DND-41 (cell line): ENCODE data around the gene SLC8A2.

Experiments
- ATAC-seq: fragments of 200-7000 bp; cut with Tn5 transposase; 3 replicates; pipeline ENCODE4 v1.9.1; 2021; ENCODE audit warnings: low read depth; ENCODE audit not compliant: insufficient read depth
- DNase-seq: peaks from one replicate; pipeline ENCODE4 v3.0.0-alpha.2; 2020
- H2AFZ ChIP-seq: 2 replicates; pipeline ENCODE4 v1.6.0; 2012; ENCODE audit warnings: low read depth, low read length
- H3K27ac ChIP-seq: 2 replicates; pipeline ENCODE4 v1.5.1; 2012; ENCODE audit warnings: low read length, inconsistent platforms
- H3K27me3 ChIP-seq: fragments of 200-600 bp; sonication (generic); 2 replicates; pipeline ENCODE4 v1.6.0; 2012; ENCODE audit warnings: low read length, mild to moderate bottlenecking, inconsistent platforms; ENCODE audit not compliant: insufficient read depth, poor library complexity
- H3K36me3 ChIP-seq: 2 replicates; pipeline ENCODE4 v1.5.1; 2012; ENCODE audit warnings: low read length, inconsistent platforms; ENCODE audit not compliant: insufficient read depth
- H3K4me1 ChIP-seq: 2 replicates; pipeline ENCODE4 v1.5.1; 2012; ENCODE audit warnings: mild to moderate bottlenecking, low read length; ENCODE audit not compliant: insufficient read depth
- H3K4me2 ChIP-seq: 2 replicates; pipeline ENCODE4 v1.6.0; 2012; ENCODE audit warnings: mild to moderate bottlenecking, moderate library complexity, low read length, inconsistent platforms; ENCODE audit not compliant: insufficient read depth
- H3K4me3 ChIP-seq, 2 experiments: fragments of 200-600 bp in 1 of 2; shearing (Covaris generic) in 1 of 2; 2 replicates each; pipeline ENCODE4 v1.5.1; 2012 to 2016; ENCODE audit warnings: inconsistent platforms in 2 of 2, low read length in 2 of 2, mild to moderate bottlenecking in 2 of 2, low read depth in 1 of 2, moderate library complexity in 1 of 2
- H3K79me2 ChIP-seq: 2 replicates; pipeline ENCODE4 v1.6.0; 2012; ENCODE audit warnings: low read length, inconsistent platforms; ENCODE audit not compliant: insufficient read depth
- H3K9ac ChIP-seq: 2 replicates; pipeline ENCODE4 v1.6.0; 2012; ENCODE audit warnings: low read depth, mild to moderate bottlenecking, inconsistent platforms, low read length, moderate library complexity
- H3K9me3 ChIP-seq: 2 replicates; pipeline ENCODE4 v1.5.1; 2012; ENCODE audit warnings: low read length, moderate library complexity, mild to moderate bottlenecking, inconsistent platforms; ENCODE audit not compliant: insufficient read depth, severe bottlenecking
- H4K20me1 ChIP-seq: 2 replicates; pipeline ENCODE4 v1.6.0; 2012; ENCODE audit warnings: low read length; ENCODE audit not compliant: insufficient read depth
- EZH2 ChIP-seq: IDR thresholded peaks from 3 replicates; pipeline ENCODE4 v1.6.1; 2012; ENCODE audit warnings: borderline replicate concordance, low read depth, mild to moderate bottlenecking, moderate library complexity, low read length, inconsistent platforms; ENCODE audit not compliant: severe bottlenecking
- TF ChIP-seq, protein P1 (sequence below): IDR thresholded peaks from 2 replicates; pipeline ENCODE4 v1.5.1; 2012; ENCODE audit warnings: borderline replicate concordance, low read length, moderate library complexity, mild to moderate bottlenecking; ENCODE audit not compliant: poor library complexity, severe bottlenecking; ENCODE audit errors: extremely low read depth

SLC8A2 gene

GRCh38 chr19:47511681-47512080, 40.0 kb upstream of the SLC8A2 start:
- H3K4me2 ChIP-seq: peak overlapping the region; percentile 13; the same call in 1 of the 2 replicates
- H3K9ac ChIP-seq: no peak overlapping the region
- TF ChIP-seq EZH2: no peak
- TF ChIP-seq, protein P1, sequence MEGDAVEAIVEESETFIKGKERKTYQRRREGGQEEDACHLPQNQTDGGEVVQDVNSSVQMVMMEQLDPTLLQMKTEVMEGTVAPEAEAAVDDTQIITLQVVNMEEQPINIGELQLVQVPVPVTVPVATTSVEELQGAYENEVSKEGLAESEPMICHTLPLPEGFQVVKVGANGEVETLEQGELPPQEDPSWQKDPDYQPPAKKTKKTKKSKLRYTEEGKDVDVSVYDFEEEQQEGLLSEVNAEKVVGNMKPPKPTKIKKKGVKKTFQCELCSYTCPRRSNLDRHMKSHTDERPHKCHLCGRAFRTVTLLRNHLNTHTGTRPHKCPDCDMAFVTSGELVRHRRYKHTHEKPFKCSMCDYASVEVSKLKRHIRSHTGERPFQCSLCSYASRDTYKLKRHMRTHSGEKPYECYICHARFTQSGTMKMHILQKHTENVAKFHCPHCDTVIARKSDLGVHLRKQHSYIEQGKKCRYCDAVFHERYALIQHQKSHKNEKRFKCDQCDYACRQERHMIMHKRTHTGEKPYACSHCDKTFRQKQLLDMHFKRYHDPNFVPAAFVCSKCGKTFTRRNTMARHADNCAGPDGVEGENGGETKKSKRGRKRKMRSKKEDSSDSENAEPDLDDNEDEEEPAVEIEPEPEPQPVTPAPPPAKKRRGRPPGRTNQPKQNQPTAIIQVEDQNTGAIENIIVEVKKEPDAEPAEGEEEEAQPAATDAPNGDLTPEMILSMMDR: no peak
- peaks cover 75% of the 10 kb centered on the region for H4K20me1 ChIP-seq
- H3K4me3 ChIP-seq: no peak overlapping the region
- peaks cover 80% of the 10 kb centered on the region for H3K79me2 ChIP-seq
- no peak overlapping the region for H3K27ac ChIP-seq
- H3K27me3 ChIP-seq: no peaks in the 10 kb centered on the region
- H3K36me3 ChIP-seq: no peaks in the 10 kb centered on the region; the same call in 1 of the 2 replicates
- H3K9me3 ChIP-seq: no peaks in the 10 kb centered on the region
- DNase-seq (no peak), ATAC-seq (no peak)
- peaks cover 36% of the 10 kb centered on the region for H3K4me1 ChIP-seq
- H2AFZ ChIP-seq: no peak overlapping the region

GRCh38 chr19:47511128-47511517, 39.4 kb upstream of the SLC8A2 start:
- peaks cover 85% of the 10 kb centered on the region for H3K79me2 ChIP-seq
- no peak overlapping the region for H2AFZ ChIP-seq
- no peaks in the 10 kb centered on the region for H3K27me3 ChIP-seq
- DNase-seq (no peak), ATAC-seq (no peak)
- no peak overlapping the region for H3K4me3 ChIP-seq
- no peak for TF ChIP-seq EZH2
- TF ChIP-seq, protein P1: no peak
- no peak overlapping the region for H3K9ac ChIP-seq
- H3K4me2 ChIP-seq: no peak overlapping the region
- H3K36me3 ChIP-seq: no peaks in the 10 kb centered on the region; the same call in 1 of the 2 replicates
- peaks cover 81% of the 10 kb centered on the region for H4K20me1 ChIP-seq
- no peaks in the 10 kb centered on the region for H3K9me3 ChIP-seq
- H3K4me1 ChIP-seq: peaks cover 33% of the 10 kb centered on the region
- no peak overlapping the region for H3K27ac ChIP-seq

DNA sequence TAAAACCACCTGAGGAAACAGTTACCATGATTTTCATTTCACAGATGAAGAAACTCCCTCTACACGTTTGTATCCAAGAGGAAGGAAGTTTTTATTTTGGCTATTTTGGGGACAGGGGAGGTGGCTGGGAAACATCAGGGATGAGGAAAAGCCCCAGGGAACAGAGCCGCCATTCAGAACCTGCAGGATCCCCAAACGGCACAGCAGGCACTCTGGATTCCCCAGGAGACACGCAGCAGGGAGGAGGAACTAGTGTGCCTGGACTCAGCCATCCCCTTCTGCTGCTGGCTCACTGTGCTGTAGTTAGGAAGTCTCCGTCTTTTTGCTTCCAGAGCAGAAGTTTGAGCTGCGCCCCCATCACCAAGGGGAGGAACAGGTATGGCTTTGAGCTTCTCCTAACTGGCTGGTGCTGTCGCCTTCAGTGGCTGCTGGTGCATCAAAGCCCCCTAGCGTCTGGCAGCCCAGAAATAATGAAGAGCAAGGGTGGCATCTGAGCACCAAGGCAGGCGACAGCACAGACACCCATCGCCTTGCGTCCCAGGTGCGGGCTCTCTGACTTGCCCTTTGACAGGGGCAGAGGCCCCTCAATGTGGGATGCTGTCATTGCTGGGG, 38.9 kb upstream of the SLC8A2 start:
- H3K4me2 ChIP-seq: no peak overlapping the region
- no peak overlapping the region for H2AFZ ChIP-seq
- no peak overlapping the region for H3K9ac ChIP-seq
- no peak overlapping the region for H3K4me3 ChIP-seq
- peaks cover 28% of the 10 kb centered on the region for H3K4me1 ChIP-seq
- no peak for DNase-seq
- H3K27ac ChIP-seq: no peak overlapping the region
- no peaks in the 10 kb centered on the region for H3K9me3 ChIP-seq
- ATAC-seq: no peak
- H3K27me3 ChIP-seq: no peaks in the 10 kb centered on the region
- H3K79me2 ChIP-seq: peaks cover 87% of the 10 kb centered on the region
- peaks cover 1% of the 10 kb centered on the region; the same call in 1 of the 2 replicates for H3K36me3 ChIP-seq
- TF ChIP-seq, protein P1: no peak
- no peak for TF ChIP-seq EZH2
- peaks cover 85% of the 10 kb centered on the region for H4K20me1 ChIP-seq
